ENCODE measurements around the gene LHFPL6. TPM values are rescaled to one million over a fixed set of nuclear protein-coding genes. Genes with fewer than 3 reads are reported as not detected.

LHFPL6 gene
- total RNA-seq, 2 donors from 2014 or later: 7.5 to 40.0 TPM

DNA sequence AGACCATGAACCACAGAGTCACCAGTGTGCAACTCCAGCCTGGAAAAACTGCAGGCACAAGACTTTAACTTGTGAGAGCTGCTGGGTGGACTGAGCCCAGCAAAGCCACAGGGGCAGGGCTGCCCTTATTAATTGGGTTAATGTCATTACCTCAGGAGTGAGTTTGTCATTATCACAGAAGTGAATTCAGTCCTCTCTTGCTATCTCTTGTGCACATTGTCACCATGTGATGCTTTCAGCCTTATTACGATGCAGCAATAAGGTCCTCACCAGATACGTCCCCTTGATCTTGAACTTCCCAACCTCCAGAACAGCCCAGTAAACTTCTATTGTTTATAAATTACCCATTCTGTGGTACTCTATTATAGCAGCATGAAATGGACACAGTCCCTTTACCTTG lies 158.1 kb downstream of the LHFPL6 start:
- Histone ChIP-seq H3K9me3 (no peaks in the 10 kb centered on the region), H3K4me1 (replicated peaks) (no peaks in the 10 kb centered on the region), H3K27me3 (replicated peaks; ENCODE audit: insufficient read depth) (no peaks in the 10 kb centered on the region), H3K4me3 (no peak overlapping the region), H3K36me3 (no peaks in the 10 kb centered on the region), H3K27ac (no peak overlapping the region)
- WGBS: 96% methylated on average over 2 of the region's 2 CpGs
- TF ChIP-seq, protein P1, sequence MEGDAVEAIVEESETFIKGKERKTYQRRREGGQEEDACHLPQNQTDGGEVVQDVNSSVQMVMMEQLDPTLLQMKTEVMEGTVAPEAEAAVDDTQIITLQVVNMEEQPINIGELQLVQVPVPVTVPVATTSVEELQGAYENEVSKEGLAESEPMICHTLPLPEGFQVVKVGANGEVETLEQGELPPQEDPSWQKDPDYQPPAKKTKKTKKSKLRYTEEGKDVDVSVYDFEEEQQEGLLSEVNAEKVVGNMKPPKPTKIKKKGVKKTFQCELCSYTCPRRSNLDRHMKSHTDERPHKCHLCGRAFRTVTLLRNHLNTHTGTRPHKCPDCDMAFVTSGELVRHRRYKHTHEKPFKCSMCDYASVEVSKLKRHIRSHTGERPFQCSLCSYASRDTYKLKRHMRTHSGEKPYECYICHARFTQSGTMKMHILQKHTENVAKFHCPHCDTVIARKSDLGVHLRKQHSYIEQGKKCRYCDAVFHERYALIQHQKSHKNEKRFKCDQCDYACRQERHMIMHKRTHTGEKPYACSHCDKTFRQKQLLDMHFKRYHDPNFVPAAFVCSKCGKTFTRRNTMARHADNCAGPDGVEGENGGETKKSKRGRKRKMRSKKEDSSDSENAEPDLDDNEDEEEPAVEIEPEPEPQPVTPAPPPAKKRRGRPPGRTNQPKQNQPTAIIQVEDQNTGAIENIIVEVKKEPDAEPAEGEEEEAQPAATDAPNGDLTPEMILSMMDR (IDR thresholded peaks at IDR 0.05): no peak
- TF ChIP-seq POLR2A (IDR thresholded peaks at IDR 0.05) (no peak), POLR2AphosphoS5 (IDR thresholded peaks at IDR 0.05) (no peak)
- no peak for DNase-seq (ENCODE audit: low spot score)
- intact Hi-C loops (cut with DNase I): no loop called here

DNA sequence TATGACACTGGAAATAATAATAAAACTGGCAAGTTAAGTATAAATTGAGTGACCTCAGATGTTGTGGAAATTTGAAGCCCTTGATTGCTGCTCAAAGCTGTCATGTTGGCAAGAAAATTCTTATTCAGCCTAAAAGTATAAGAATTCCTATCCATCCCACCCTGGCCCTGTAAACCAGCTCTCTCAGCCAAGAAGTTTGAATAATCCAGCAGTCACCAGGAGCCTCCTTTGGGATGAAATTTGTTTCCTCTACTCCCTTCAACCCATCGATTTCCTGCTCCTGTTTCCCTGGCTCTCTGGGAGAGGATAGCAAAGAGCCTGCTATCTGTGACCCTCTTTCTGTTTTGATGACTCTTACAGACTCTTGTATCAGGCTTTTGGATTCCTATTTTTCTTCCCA lies 169.3 kb downstream of the LHFPL6 start:
- intact Hi-C loops (cut with DNase I): no loop called here
- TF ChIP-seq, protein P1 (IDR thresholded peaks at IDR 0.05): no peak
- H3K27me3 ChIP-seq (replicated peaks; ENCODE audit: insufficient read depth): no peaks in the 10 kb centered on the region
- no peak overlapping the region for H3K4me3 ChIP-seq
- no peak overlapping the region for H3K27ac ChIP-seq
- no peaks in the 10 kb centered on the region for H3K36me3 ChIP-seq
- no peaks in the 10 kb centered on the region for H3K4me1 ChIP-seq (replicated peaks)
- no peak for DNase-seq (ENCODE audit: low spot score)
- no peaks in the 10 kb centered on the region for H3K9me3 ChIP-seq
- 63% methylated on average over 1 of the region's 1 CpG for WGBS

DNA sequence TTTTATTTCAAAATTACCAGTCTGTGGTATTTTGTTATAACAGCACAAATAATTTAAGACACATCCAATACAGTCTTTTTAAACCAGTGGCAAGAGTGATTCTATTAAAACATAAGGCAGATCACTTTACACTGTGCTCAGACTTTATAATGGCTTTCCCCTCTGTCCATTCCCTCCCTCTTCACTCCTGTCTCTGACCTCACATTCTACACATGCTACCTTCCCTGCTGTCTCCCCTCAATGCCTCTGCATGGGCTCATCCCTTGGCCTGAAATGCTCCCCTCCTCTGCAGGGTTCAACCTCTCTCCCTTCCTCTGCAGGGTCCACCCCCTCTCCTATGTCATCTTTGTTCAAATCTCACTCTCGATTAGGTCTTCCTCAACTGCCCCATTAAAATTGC lies 170.8 kb downstream of the LHFPL6 start:
- Histone ChIP-seq H3K4me1 (replicated peaks) (no peaks in the 10 kb centered on the region), H3K36me3 (no peaks in the 10 kb centered on the region), H3K9me3 (no peaks in the 10 kb centered on the region), H3K4me3 (no peak overlapping the region), H3K27me3 (replicated peaks; ENCODE audit: insufficient read depth) (no peaks in the 10 kb centered on the region), H3K27ac (no peak overlapping the region)
- WGBS: 84% methylated on average over 1 of the region's 1 CpG
- TF ChIP-seq, protein P1 (IDR thresholded peaks at IDR 0.05): no peak
- TF ChIP-seq POLR2AphosphoS5 (IDR thresholded peaks at IDR 0.05) (no peak), POLR2A (IDR thresholded peaks at IDR 0.05) (no peak)
- intact Hi-C loops (cut with DNase I): no loop called here
- no peak for DNase-seq (ENCODE audit: low spot score)

DNA sequence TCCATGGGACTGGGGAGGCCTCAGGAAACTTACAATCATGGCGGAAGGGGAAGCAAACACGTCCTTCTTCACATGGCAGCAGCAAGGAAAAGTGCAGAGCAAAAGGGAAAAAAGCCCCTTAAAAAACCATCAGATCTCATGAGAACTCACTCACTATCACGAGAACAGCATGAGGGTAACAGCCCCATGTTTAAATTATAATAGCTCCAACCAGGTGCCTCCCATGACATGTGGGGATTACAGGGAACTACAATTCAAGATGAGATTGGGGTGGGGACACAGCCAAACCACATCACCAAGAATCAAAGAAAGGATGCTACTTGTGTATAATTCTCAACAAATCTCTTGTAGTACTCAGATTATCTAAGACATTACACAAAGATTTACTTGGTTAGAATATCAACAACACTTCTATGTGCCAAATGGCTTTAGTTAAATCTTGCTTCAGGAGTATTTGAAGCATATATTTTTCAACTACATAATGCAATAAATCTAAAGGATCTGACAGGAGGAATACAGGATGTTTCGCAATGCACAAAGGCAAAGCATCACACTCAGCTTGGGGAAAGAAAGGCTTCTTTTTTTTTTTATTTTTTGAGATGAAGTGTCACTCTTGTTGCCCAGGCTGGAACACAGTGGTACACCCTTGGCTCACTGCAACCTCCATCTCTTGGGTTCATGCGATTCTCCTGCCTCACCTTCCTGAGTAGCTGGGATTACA lies 180.0 kb downstream of the LHFPL6 start:
- no peak overlapping the region for H3K4me3 ChIP-seq
- H3K4me1 ChIP-seq (replicated peaks): no peaks in the 10 kb centered on the region
- no peak overlapping the region for H3K27ac ChIP-seq
- H3K27me3 ChIP-seq (replicated peaks; ENCODE audit: insufficient read depth): no peaks in the 10 kb centered on the region
- TF ChIP-seq POLR2A (IDR thresholded peaks at IDR 0.05) (no peak), POLR2AphosphoS5 (IDR thresholded peaks at IDR 0.05) (no peak)
- TF ChIP-seq, protein P1 (IDR thresholded peaks at IDR 0.05): no peak
- intact Hi-C loops (cut with DNase I): no loop called here
- DNase-seq (ENCODE audit: low spot score): no peak
- H3K36me3 ChIP-seq: no peaks in the 10 kb centered on the region
- no peaks in the 10 kb centered on the region for H3K9me3 ChIP-seq
- WGBS: 95% methylated on average over 5 of the region's 5 CpGs

DNA sequence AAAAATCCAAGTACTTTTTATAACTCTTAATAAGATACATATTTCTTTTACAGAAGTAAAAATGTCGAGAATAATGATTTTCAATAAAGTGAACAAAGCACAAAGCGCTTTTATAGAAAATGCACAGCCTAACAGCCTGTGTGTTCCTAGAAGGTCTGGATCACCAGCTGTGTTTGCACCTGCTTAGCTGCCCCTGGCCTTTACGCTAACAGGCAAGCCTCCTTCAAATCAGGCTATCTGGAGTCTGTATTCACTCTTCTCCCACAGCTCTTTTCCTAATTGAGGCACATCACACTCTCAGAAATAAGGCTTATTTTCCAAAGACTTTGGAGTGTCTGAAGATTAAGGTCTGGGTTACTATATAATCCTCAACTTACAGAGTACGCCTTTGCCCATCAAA lies 183.1 kb downstream of the LHFPL6 start:
- no peak for DNase-seq (ENCODE audit: low spot score)
- Histone ChIP-seq H3K27ac (no peak overlapping the region), H3K4me3 (no peak overlapping the region), H3K27me3 (replicated peaks; ENCODE audit: insufficient read depth) (no peaks in the 10 kb centered on the region), H3K9me3 (no peaks in the 10 kb centered on the region), H3K36me3 (no peaks in the 10 kb centered on the region), H3K4me1 (replicated peaks) (no peaks in the 10 kb centered on the region)
- WGBS: 92% methylated on average over 4 of the region's 4 CpGs
- intact Hi-C loops (cut with DNase I): loop anchor here (5.0 to 10.0 kb wide), 2 partner anchors 182 to 275 kb away; partner anchors contain the start of gene LHFPL6
- TF ChIP-seq POLR2AphosphoS5 (IDR thresholded peaks at IDR 0.05): no peak
- TF ChIP-seq POLR2A (IDR thresholded peaks at IDR 0.05): no peak
- TF ChIP-seq, protein P1 (IDR thresholded peaks at IDR 0.05): no peak

All from prostate gland (tissue), 2 donors.